Activated T-cell treated with anti-CD3 and anti-CD28 coated beads, Interleukin-2, amount 50 U/mL, for 4 hours (primary cell): ENCODE data around the gene DOLK. TPM values are rescaled to one million over a fixed set of nuclear protein-coding genes. Genes with fewer than 3 reads are reported as not detected.

ENCODE experiments used
- ATAC-seq, 2 donors: fragments of 200-7000 bp; cut with Tn5 transposase; one replicate each; pipeline ENCODE4 v1.10.0; 2021
- DNase-seq: peaks from one replicate; pipeline ENCODE4 v3.0.0-alpha.2; 2020
- H3K27me3 Mint-ChIP-seq: one replicate; pipeline ENCODE4 v1.8.0; 2021; ENCODE audit warnings: low read depth, mixed read lengths
- H3K36me3 Mint-ChIP-seq: one replicate; pipeline ENCODE4 v1.8.0; 2022; ENCODE audit warnings: mixed read lengths; ENCODE audit not compliant: insufficient read depth
- H3K4me1 Mint-ChIP-seq: one replicate; pipeline ENCODE4 v1.8.0; 2021; ENCODE audit warnings: low read depth, mixed read lengths
- H3K4me3 Mint-ChIP-seq: one replicate; pipeline ENCODE4 v1.8.0; 2021; ENCODE audit warnings: mild to moderate bottlenecking, moderate library complexity, mixed read lengths
- H3K9me3 Mint-ChIP-seq: one replicate; pipeline ENCODE4 v1.8.0; 2021; ENCODE audit warnings: mixed read lengths
- total RNA-seq, 3 donors: library from RNA; stranded (reverse); gene quantifications; one replicate each; pipeline ENCODE4 v1.2.1, GENCODE V29; 2021

DOLK gene
- total RNA-seq, 3 donors from 2014 or later, result 14.4 to 15.8 (median 15.2) TPM

- no peak overlapping the region for H3K4me3 Mint-ChIP-seq
- H3K27me3 Mint-ChIP-seq, result no peaks in the 10 kb centered on the region
- DNase-seq, result no peak
- peaks cover 21% of the 10 kb centered on the region for H3K4me1 Mint-ChIP-seq
- peaks cover 9% of the 10 kb centered on the region for H3K36me3 Mint-ChIP-seq
- no peak for ATAC-seq
- H3K9me3 Mint-ChIP-seq, result no peaks in the 10 kb centered on the region
Measured at GRCh38 chr9:128943832-128944620, 3.4 kb downstream of the DOLK start.

- Mint-ChIP-seq H3K4me1 (peaks cover 7% of the 10 kb centered on the region), H3K4me3 (no peak overlapping the region), H3K9me3 (no peaks in the 10 kb centered on the region), H3K27me3 (no peaks in the 10 kb centered on the region), H3K36me3 (peaks cover 6% of the 10 kb centered on the region)
- DNase-seq, result no peak
- ATAC-seq, result no peak
Measured at GRCh38 chr9:128940946-128941755, 6.3 kb downstream of the DOLK start.

- Mint-ChIP-seq H3K4me3 (no peak overlapping the region), H3K36me3 (no peaks in the 10 kb centered on the region)
- no peak for ATAC-seq
Measured at GRCh38 chr9:128940271-128940921, 7.0 kb downstream of the DOLK start.

GRCh38 chr9:128937310-128938165 is 9.9 kb downstream of the DOLK start:
- no peaks in the 10 kb centered on the region for H3K9me3 Mint-ChIP-seq
- no peak for DNase-seq
- no peaks in the 10 kb centered on the region for H3K36me3 Mint-ChIP-seq
- no peak for ATAC-seq
- H3K4me1 Mint-ChIP-seq, result no peaks in the 10 kb centered on the region
- H3K4me3 Mint-ChIP-seq, result no peak overlapping the region
- H3K27me3 Mint-ChIP-seq, result no peaks in the 10 kb centered on the region

More at GRCh38 chr9:128940271-128940921, 7.0 kb downstream of the DOLK start:
- DNase-seq, result no peak
- Mint-ChIP-seq H3K27me3 (no peaks in the 10 kb centered on the region), H3K9me3 (no peaks in the 10 kb centered on the region), H3K4me1 (no peaks in the 10 kb centered on the region)

- Mint-ChIP-seq H3K4me3 (no peak overlapping the region), H3K4me1 (no peaks in the 10 kb centered on the region), H3K27me3 (no peaks in the 10 kb centered on the region), H3K36me3 (no peaks in the 10 kb centered on the region), H3K9me3 (no peaks in the 10 kb centered on the region)
- DNase-seq (no peak), ATAC-seq (no peak)
Measured at GRCh38 chr9:128936171-128936865, 11.1 kb downstream of the DOLK start.

- H3K4me1 Mint-ChIP-seq, result no peaks in the 10 kb centered on the region
- no peak overlapping the region for H3K4me3 Mint-ChIP-seq
- no peaks in the 10 kb centered on the region for H3K27me3 Mint-ChIP-seq
- H3K9me3 Mint-ChIP-seq, result no peaks in the 10 kb centered on the region
- no peak for DNase-seq
- ATAC-seq, result no peak
- H3K36me3 Mint-ChIP-seq, result no peaks in the 10 kb centered on the region
Measured at GRCh38 chr9:128933731-128934130, 13.7 kb downstream of the DOLK start.

GRCh38 chr9:128929560-128929959 is 17.8 kb downstream of the DOLK start:
- no peak overlapping the region for H3K4me3 Mint-ChIP-seq
- H3K36me3 Mint-ChIP-seq, result no peaks in the 10 kb centered on the region
- ATAC-seq, result no peak

GRCh38 chr9:128928624-128929023 is 18.8 kb downstream of the DOLK start:
- Mint-ChIP-seq H3K4me3 (no peak overlapping the region), H3K36me3 (no peaks in the 10 kb centered on the region), H3K27me3 (no peaks in the 10 kb centered on the region), H3K9me3 (no peaks in the 10 kb centered on the region), H3K4me1 (peaks cover 5% of the 10 kb centered on the region)
- ATAC-seq (no peak), DNase-seq (no peak)

More at GRCh38 chr9:128929560-128929959, 17.8 kb downstream of the DOLK start:
- Mint-ChIP-seq H3K9me3 (no peaks in the 10 kb centered on the region), H3K27me3 (no peaks in the 10 kb centered on the region), H3K4me1 (peaks cover 5% of the 10 kb centered on the region)
- no peak for DNase-seq

GRCh38 chr9:128927731-128928411 is 19.5 kb downstream of the DOLK start:
- ATAC-seq (peak; percentile 55 to 82), DNase-seq (peak; percentile 45)
- H3K9me3 Mint-ChIP-seq, result no peaks in the 10 kb centered on the region
- H3K27me3 Mint-ChIP-seq, result no peaks in the 10 kb centered on the region
- no peak overlapping the region for H3K4me3 Mint-ChIP-seq
- no peaks in the 10 kb centered on the region for H3K36me3 Mint-ChIP-seq
- H3K4me1 Mint-ChIP-seq, result peaks cover 5% of the 10 kb centered on the region

- H3K4me3 Mint-ChIP-seq, result no peak overlapping the region
- no peaks in the 10 kb centered on the region for H3K27me3 Mint-ChIP-seq
- DNase-seq, result no peak
- peaks cover 5% of the 10 kb centered on the region for H3K4me1 Mint-ChIP-seq
- no peak for ATAC-seq
- no peaks in the 10 kb centered on the region for H3K9me3 Mint-ChIP-seq
- no peaks in the 10 kb centered on the region for H3K36me3 Mint-ChIP-seq
Measured at GRCh38 chr9:128923493-128923883, 23.9 kb downstream of the DOLK start.

GRCh38 chr9:128921881-128922763 is 25.3 kb downstream of the DOLK start:
- H3K4me3 Mint-ChIP-seq, result no peak overlapping the region
- DNase-seq, result no peak

GRCh38 chr9:128920381-128921058 is 26.9 kb downstream of the DOLK start, which contains the start of gene PHYHD1:
TSS of gene PHYHD1 (plus strand) at chr9:128920982. CDS start at chr9:128922324, 1,342 bp downstream.
- DNase-seq (no peak), ATAC-seq (no peak)
- no peaks in the 10 kb centered on the region for H3K9me3 Mint-ChIP-seq
- no peak within 1 kb of the TSS for H3K4me3 Mint-ChIP-seq
- peaks cover 10% of the 10 kb centered on the region for H3K36me3 Mint-ChIP-seq
- no peaks in the 10 kb centered on the region for H3K27me3 Mint-ChIP-seq
- H3K4me1 Mint-ChIP-seq, result no peaks in the 10 kb centered on the region

More at GRCh38 chr9:128921881-128922763, 25.3 kb downstream of the DOLK start:
- H3K36me3 Mint-ChIP-seq, result peaks cover 6% of the 10 kb centered on the region
- H3K4me1 Mint-ChIP-seq, result no peaks in the 10 kb centered on the region
- no peaks in the 10 kb centered on the region for H3K9me3 Mint-ChIP-seq
- ATAC-seq, result peak; percentile 61 to 77
- H3K27me3 Mint-ChIP-seq, result no peaks in the 10 kb centered on the region
